NCI-H2196 (cell line): ENCODE results near the gene LSM7.
A peak's percentile ranks its signal among the peaks of the same experiment; 100 is the strongest.

Experiments used
- DNase-seq: peaks from one replicate; lab custom pipeline; 2025; ENCODE audit not compliant: unreplicated experiment; lab: John Stamatoyannopoulos, UW

LSM7 gene

DNA sequence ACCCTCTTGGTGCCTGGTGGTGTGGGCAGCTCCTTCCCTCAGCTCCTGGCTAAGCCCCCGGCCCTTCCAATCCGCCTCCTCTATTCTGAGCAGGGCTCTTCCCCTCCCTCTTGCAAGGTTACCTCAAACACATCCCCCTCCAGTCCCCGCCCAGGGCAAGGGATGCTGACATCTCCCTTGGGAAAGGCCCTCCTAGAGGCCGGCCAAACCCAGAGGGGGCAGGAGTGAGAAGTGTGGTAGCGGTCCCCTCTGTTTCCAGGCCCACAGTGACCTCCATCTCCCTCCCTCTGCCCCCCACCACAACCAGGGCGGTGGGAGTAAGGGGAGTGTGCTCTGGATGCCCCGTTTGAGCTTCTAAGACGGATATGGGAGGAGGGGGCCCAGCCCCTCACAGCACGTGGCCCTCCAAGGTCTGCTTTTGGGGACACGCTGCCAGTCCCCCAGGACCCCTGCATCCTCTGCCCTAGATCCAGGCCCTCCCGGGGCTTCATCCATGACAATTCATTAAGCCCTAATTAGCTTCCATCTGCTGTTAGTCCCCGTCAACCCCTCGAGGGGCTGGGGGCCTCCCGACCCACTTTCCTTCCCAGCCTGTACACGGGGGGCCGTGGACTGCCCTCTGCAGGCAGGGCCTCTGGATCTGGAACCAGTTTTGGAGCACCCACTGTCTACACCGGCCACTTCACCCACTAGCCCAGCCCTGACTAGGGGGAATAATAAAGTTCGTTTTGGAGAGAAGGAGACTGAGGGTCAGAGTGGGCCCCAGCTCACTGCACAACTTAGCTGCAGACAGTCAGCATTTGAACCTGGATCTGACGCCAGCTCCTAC is 22.7 kb downstream of the LSM7 start:
- no peak for DNase-seq

DNA sequence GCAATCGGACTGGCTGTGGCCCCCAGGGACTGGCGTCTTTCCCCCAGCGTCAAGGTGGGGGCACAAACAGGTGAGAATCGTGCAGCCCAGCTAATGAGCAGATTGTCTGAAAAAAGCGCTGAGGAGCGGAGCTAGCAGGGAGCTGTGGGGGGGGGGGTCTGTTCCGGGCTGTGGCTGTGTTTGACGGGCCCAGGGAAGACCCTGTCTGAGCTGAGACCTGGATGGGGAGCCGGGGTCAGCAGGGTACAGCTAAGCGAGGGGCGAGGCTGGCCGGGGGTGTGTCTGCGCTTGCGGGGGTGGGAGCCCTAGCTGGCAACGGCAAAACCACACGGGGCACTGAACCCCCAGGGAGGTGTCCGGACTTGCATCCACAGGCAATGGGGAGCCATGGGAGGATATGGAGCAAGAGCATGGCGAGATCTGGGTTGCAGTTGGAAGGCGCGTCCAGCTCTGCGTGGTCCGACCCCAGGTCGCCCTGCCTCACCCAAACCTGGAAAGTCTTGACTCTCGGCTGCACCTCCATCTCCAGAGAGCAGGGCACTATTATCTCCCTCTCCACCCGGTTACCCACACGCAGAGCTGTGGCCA is 25.1 kb downstream of the LSM7 start:
- no peak for DNase-seq

DNA sequence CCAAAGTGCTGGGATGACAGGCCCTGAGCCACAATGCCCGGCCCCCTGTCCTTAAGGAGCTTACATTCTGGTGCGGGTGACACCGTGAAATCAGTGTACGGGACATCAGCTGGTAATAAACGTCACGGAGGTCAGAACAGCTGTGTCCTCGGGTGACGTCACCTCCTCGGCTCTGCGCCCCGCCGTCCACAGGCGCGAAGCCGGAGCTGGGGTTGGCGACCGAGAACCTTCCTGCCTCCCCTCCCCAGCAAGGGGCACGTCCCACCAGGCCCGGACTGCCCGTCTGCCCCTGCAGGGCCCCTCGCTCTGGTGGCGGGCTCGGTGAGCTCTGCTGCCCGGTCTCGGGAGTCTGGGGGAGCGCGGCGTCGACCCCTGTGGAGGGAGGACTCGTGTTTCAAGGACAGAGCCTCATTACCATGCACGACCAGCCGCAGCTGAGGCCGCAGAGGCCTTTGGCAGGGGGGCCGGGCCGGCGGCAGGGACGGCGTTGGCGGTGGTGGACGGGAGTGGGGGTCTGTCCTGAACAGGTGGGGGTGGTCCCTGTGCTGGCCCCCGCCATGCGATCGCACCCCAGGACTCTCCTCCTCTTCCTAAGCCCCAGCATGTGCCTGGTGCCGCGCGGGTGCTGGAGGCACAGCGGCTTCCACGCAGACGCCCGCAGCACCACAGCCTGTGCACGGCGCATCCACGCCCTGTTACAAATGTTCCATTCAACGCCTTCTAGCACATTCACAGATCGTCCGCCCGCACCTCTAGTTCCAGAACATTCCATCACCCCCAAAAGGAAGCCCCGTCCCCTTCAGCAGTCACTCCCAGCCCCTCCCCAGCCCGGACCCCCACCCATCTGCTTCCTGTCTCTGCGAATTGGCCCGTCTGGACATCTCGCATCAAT is 25.8 kb downstream of the LSM7 start:
- no peak for DNase-seq

DNA sequence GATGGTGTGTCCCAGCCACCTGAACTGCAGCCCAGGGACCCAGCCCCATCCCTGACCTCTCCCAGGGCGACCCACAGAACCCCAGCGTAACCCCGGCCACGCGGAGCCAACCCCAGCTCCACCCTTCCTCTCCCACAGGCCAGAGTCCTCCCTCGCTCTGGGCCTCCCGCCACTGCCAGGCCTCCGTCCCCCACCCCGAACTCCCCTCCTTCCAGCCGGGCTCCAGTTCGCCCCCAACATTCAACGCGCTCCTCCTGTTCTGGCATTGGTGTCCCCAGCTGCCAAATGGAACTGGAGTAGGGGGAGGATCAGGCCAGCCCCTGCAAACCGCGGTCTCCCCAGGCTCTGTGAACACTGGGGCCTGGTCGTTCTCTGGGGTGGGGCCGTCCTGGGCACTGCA is 27.9 kb downstream of the LSM7 start:
- no peak for DNase-seq

DNA sequence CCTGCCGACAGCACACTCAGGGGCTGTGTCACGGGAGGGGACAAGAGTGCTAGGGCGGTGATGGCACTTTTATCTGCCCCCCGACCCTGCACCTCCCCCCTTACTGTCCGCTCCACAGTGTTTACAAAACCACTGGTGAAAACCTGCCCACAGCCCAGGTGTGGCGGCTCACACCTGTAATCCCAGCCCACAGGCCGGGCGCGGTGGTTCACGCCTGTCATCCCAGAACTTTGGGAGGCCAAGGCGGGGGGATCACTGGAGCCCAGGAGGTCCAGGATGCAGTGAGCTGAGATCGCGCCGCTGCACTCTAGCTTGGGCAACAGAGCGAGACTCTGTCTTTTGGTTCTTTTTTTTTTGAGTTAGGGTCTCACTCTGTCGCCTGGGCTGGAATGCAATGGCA is 32.2 kb downstream of the LSM7 start:
- no peak for DNase-seq

DNA sequence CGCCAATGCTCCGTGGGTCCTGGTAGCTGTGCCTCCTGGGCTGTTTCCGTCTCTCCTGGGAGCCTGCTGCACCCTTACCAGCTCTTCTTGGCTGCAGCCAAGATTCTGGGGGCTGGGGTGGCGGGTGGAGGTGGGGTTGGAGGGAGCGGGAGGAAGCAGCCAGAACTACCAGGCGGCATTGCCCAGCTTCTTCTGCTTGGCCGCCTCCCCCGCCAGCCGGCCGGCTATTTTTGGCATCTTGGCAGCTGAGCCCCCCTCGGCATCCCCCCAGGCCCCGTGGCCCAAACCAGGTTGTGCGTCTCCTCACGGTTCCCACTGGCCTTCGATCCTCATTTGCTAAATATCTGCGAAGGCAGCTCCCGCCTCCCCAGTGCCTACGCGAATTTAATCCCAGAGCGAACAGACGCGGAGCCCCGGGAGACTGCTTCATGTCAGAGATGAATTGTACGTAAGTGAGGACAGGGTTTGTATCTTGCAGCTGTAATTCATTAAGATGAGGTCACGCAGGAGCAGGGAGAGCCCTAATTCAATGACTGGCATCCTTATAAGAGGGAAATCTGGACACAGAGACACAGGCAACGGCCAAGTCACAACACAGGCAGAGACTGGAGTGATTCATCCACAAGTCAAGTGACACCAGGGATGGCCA is 33.6 kb downstream of the LSM7 start:
- no peak for DNase-seq

DNA sequence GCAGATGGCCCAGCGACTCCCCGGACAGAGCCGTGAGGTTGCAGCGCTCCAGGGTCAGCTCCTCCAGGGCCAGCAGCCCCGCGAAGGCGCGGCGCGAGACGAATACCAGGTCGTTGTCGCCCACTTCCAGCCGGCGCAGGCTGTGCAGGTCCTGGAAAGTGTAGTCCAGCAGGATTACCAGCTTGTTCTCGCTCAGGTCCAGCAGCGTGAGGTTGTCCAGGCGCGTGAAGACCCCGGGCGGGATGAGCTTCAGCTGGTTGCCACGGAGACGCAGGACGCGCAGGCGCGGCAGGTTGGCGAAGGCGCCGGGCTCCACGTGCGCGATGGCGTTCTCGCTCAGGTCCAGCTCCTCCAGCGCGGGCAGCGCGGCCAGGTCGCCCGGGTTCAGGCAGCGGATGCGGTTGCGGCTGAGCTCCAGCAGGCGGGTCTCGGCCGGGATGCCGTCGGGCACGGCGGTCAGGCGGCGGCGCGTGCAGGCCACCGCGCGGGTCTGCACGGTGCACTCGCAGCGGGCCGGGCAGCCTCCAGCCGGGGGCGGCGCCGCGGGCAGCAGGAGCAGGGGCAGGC is 37.1 kb downstream of the LSM7 start:
- DNase-seq = peak; percentile 54

DNA sequence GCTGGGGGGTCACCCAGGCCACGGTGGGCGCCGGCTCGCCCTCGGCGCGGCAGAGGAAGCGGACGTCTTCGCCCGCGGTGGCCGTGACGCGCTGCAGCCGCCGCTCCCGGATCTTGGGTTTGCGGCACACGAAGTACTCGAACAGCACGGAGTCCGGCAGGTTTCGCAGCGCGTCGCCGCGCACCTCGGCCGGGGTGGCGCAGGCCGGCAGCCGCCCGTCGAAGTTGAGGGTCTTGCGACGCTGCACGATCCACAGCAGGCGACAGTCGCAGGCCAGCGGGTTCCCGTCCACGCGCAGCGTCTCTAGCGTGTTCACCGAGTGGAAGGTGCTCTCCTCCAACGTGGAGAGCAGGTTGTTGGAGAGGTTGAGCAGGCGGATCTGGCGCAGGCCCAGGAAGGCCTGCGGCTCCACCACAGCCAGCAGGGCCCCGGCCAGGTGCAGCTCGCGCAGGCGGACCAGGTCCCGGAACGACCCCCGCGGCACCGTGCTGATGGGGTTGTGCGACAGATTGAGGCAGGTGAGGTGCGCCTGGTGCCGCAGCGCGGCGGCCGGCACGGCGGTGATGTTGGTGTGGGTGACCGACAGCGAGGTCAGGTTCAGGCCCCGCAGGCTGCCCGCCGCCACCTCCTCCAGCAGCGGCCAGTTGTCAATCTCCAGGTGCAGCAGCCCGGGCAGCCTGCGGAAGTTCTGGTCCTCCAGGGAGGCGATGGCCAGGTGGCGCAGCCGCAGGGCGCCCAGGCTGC is 37.8 kb downstream of the LSM7 start:
- DNase-seq = peak; percentile 39

DNA sequence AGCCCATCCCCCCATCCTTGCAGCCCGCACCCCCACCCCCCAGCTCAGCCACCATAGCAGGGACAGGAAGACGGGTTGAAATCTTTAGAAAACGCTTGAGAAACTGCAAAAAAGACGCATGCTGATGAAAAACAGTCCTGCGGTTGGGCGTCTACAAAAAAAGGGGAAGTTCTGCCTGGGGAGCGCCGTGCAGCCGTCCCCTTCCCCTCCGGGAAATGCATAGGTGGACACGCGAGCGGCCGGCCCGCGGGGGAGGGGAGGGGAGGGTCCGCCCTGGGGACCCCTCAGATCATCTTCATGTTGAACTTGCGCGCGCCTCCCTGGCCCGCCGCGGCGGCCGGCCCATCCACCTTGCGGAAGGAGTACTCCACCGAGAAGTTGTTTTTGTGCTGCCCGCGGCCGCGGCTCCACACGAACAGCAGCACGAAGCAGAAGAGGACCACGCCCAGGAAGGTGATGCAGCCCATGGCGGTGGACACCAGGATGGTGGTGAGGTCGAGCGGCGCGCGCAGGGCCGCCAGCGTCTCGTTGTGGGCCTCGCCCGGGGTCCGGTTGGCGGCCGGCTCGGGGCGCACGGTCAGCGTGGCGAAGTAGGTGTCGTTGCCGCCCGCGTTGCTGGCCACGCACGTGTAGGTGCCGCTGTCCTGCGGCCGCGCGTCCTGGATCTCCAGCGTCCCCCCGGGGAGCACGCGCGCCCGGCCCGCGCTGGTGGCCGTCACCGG is 38.5 kb downstream of the LSM7 start:
- no peak for DNase-seq

DNA sequence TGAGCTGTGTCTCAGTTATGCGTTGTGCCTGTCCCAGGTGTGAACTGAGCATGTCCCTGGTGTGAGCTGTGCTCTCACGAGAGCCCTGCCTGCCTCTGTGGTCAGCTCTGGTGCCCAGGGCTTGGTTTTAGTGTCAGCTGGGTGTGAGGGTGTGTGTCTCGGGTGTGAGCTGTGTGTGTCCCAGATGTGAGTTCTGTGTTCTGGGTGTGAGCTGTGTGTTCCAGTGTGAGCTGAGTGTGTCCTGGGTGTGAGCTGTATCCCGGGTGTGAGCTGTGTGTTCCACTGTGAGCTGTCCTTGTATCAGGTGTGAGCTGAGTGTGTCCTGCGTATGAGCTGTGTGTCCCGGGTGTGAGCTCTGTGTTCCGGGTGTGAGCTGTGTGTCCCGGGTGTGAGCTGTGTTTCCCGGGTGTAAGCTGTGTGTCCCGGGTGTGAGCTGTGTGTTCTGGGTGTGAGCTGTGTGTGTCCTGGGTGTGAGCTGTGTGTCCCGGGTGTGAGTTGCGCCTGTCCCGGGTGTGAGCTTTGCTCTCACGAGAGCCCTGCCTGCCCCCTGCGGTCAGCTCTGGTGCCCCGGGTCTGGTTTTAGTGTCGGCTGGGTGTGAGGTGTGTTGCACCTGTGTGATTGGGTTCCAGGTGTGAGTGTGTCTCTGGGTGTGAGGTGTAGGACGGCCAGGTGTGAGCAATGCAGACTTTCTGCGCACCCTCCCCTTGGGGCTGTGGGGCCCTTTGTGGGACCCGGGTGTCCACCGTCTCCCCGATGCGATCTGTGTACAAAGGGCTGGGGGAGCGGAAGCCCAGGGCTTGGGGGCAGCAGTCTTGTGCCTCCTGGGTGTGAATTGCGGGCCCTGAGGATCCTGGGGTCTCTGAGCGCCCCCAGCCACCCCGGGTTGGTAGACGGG is 39.3 kb downstream of the LSM7 start:
- DNase-seq = no peak

DNA sequence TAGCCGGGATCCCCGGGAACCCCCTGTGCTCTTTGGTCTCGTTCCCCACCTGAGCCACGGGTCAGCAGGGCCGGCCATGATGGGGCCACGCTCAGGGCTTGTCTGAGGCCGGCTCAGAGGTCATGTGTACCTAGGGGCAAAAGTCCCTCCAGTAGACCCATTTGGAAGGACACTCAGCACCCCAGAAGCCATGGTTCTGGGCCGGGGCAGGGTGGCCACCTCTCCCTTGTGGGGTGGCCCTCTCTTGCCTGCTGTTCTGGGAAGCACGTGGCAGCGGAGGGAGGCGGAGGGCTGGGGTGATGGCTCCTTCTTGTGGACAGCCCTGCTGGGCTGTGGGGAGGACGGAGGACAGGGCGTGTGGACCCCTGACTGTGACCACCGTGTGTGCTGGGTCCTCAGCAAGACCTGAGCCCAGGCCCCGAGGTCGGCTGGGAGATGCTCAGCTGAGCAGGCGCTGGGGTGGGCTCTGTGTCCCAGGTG is 40.0 kb downstream of the LSM7 start:
- no peak for DNase-seq

DNA sequence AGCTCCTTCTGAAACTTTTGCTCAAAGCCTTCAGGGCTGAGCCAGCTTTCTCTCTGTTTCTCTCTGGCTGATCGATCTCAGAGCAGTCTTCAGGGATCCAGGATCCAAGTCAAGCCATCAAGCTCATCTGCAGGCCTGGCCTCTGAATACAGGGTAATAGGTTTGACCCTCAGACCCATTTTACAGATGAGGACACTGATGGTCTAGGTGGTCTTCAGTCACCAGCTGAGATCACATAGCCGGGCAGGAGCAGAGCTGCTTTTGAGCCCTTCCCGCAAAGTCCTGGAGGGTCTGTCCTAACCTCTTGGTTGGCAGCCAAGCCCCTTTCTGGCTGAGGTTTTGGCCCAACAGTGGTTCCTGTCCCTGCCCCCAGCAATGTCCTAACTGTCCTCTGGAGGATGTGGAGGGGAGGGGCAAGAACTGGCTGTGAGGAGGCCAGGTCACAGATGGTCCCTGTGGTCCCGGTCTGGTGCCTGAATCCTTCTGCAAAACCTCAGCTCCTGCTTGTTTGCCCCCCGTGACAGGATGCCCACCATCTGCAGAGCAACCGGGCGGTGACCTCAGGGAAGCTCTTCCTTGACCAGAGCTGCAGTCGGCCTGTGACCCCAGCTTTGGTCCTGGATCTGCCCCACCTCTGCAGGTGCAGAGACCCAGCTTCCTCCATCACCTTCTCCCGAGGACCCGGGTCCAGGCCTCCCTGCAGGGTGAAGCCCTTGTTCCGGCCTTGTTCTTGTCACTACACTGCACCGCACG is 40.6 kb downstream of the LSM7 start:
- no peak for DNase-seq

DNA sequence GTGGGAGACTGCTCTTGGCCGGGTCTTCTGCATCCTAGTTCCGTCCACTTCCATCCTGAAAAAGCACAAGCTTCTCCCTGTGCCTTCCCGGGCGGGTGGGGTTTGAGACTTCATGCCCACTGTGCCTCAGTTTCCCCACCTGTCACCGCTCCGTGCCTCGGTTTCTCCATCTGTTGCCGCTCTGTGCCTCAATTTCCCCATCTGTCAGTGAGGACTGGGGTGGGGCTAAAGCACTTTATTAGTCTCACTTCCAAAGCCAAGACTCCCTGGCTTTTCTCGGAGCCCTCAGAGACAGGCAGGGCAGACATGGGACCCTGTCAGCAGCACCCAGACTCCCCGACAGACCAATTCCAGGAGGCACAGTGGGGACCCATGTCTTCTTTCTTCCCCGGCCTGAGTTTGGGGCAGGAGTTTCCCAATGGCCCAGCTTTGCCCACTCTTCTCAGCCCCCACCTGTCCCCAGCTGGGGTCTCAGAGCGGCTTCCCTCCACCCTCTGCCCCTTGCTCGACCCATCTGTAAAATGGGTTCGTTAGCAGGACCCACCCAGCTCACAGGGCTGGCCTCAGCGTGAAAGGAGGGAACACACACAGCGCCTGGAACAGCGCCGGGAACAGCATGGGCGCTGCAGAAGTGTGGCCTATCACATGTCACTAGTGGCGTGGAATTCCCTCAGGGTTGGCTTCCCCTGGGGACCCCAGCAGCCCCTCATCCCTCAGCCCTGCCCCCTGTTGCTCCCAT is 41.8 kb downstream of the LSM7 start:
- DNase-seq = no peak

DNA sequence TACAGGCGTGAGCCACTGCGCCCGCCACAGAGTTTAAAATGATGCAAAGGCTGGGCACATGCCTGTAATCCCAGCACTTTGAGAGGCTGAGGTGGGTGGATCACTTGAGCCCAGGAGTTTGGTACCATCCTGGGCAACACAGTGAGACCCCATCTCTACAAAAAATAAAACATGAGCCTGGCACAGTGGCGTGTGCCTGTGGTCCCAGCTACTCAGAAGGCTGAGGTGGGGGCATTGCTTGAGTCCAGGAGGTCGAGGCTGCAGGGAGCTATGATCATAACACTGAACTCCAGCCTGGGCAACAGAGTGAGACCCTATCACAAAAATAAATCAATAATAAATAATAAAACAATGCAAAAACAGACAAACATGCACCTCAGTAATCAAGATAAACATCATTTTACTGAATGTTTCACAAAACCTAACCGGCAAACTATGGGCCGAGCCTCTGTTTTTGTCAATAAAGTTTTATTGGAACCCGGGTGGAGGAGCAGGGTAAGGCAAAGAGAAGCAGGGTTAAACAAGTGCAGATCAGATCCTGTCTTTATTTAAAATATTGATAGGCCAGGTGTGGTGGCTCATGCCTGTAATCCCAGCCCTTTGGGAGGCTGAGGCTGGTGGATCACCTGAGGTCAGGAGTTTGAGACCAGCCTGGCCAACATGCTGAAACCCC is 44.4 kb downstream of the LSM7 start:
- DNase-seq = no peak

DNA sequence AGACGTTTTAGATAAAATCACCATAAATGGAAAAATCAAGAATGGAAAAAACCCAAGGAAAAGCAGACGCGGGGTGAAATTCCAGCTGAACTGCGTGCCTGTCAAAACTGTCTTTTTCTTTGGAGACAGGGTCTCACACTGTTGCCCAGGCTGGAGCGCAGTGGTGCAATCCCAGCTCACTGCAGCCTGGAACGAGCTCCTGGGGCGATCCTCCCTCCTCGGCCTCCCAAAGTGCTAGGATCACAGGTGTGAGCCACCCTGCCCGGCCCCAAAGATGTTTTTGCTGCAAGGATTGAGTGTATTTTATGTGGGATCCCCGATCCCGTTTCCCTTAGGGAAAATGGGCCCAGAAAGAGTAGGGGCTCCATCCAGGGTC is 45.5 kb downstream of the LSM7 start:
- DNase-seq = no peak

DNA sequence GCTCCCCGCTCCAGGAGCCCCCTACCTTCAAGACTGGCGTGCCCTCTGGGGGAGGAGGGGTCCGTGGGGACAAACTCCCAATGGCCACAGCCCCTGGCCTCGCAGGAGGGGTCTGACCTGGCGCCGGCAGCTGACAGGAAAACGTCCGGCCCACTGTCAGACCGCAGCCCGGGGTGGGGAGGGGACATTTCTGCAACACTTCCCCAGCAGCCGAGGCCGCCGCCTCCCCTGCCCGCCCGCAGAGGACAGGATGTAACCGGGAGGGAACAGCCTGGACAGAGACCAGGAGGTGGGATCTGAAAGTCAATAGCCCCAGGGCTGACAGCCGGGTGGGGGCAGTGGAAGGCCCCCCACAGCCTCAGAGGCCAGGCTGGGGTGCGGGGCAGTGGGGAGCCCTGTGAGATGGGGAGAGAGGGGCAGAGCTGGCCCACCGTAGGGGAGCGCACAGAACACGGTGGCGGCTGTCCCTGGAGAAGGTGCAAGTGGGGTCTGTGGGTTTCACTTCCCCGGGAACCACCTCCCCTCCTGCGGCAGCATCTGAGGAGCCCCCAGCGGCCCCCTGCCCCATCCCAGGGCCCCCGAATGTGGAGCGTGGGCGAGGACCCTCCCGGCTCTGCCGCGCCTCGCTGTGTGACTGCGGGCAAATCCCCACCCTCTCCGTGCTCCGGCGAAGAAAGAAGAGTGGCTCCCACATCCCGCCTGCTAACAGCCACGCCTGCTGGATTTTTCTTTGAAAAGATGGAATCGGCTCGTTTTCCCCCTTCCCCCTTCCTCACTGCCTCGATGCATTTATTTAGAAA is 46.1 kb downstream of the LSM7 start, which contains the start of gene PEAK3:
PEAK3 (minus strand) TSS at position 114 of the 800 bp plus-strand sequence. CDS start 1,244 bp downstream, outside the sequence.
- DNase-seq = no peak
